ENCODE data around the gene EFCAB5.
"Not testable (repeated sequence)": the region's sequence is repeated elsewhere in the genome, so short reads cannot be mapped to it uniquely, and the experiment has no call there.

Gene EFCAB5

DNA sequence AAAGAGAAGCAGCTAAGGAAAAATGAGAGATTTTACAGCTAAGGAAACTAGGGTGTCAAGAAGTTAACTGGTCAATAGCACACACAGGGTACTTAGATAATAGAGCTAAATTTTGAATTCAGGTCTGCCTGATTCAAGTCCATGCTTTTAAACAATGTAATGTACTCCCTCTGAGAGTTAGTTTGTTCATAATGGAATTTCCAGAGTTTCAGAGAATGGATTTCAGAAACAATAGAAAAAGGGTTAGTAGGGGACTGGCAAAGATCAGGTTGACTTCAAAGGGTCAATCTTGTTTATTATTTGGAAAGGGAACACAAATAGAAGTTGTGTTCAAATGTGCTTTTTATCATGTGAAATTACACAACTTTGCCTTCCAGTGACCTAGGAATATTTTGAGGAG is 193.1 kb downstream of the EFCAB5 start:
- FAIRE-seq (no peak), DNase-seq (ENCODE audit: extremely low spot score, insufficient read length, low read depth) (no peak)

DNA sequence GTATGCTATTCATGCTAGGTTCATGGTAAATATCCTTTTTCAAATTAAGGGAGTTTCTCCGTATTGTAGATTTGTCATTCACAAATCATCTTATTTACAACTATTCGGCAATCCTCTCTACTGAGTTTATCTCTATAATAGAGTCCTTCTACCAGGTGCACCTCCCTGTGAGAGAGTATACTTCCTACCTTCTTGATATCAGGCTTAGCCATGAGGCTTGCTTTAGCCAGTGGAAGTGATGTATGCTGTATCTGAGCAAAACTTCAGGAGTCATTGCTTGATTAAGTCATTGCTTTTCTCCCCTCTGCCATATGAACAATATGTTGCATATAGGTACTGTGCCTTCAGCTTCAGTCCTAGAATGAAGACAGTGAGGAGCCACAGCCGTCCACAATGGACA is 195.7 kb downstream of the EFCAB5 start:
- no peak for FAIRE-seq

GRCh38 chr17:30147860-30148259 is 206.4 kb downstream of the EFCAB5 start:
- not testable (repeated sequence) for DNase-seq (ENCODE audit: extremely low spot score, insufficient read length, low read depth); FAIRE-seq

More for the DNA sequence above, 195.7 kb downstream of the EFCAB5 start:
- no peak for DNase-seq (ENCODE audit: extremely low spot score, insufficient read length, low read depth)

GRCh38 chr17:30148376-30148775 is 206.9 kb downstream of the EFCAB5 start:
- DNase-seq (ENCODE audit: extremely low spot score, insufficient read length, low read depth) (no peak), FAIRE-seq (peak; percentile 39)

DNA sequence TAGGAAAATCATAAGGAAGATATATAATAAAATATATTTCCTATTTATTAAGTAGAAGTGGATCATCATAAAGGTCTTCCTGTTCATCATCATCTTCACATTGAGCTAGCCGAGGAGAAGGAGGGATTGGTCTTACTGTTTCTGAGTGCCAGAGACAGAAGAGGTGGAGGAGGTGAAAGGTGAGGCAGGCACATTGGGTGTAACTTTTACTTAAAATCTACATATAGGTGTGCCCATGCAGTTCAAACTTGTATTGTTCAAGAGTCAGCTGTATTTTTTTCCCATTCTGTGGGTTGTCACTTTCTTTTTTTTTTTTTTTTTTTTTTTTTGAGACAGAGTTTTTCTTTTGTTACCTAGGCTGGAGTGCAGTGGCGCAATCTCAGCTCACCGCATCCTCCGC is 210.0 kb downstream of the EFCAB5 start:
- no peak for FAIRE-seq

GRCh38 chr17:30153463-30153862 is 212.0 kb downstream of the EFCAB5 start:
- no peak for FAIRE-seq
- DNase-seq (ENCODE audit: extremely low spot score, insufficient read length, low read depth): no peak

More for the DNA sequence above, 210.0 kb downstream of the EFCAB5 start:
- no peak for DNase-seq (ENCODE audit: extremely low spot score, insufficient read length, low read depth)

GRCh38 chr17:30155389-30155788 is 214.0 kb downstream of the EFCAB5 start:
- DNase-seq (ENCODE audit: extremely low spot score, insufficient read length, low read depth) (no peak), FAIRE-seq (no peak)
